Breast epithelium (tissue), 3 donors: ENCODE results near the gene THADA.

Experiments
- POLR2A ChIP-seq: fragments of 450-650 bp; IDR thresholded peaks from one replicate; pipeline ENCODE4 v1.6.1; 2016; ENCODE audit warnings: antibody characterized with exemption, mild to moderate bottlenecking, moderate library complexity
- POLR2AphosphoS5 ChIP-seq, 3 donors: sonication (generic); formaldehyde crosslinking; IDR thresholded peaks; one replicate each; pipeline ENCODE4 v1.6.1; 2017; ENCODE audit warnings: antibody characterized with exemption in 3 of 3
- TF ChIP-seq, protein P1 (sequence below), 3 donors: fragments of 450-650 bp; IDR thresholded peaks; one replicate each; pipeline ENCODE4 v1.5.1; 2016 to 2017; ENCODE audit warnings: antibody characterized with exemption in 3 of 3, mild to moderate bottlenecking in 3 of 3, moderate library complexity in 3 of 3

DNA sequence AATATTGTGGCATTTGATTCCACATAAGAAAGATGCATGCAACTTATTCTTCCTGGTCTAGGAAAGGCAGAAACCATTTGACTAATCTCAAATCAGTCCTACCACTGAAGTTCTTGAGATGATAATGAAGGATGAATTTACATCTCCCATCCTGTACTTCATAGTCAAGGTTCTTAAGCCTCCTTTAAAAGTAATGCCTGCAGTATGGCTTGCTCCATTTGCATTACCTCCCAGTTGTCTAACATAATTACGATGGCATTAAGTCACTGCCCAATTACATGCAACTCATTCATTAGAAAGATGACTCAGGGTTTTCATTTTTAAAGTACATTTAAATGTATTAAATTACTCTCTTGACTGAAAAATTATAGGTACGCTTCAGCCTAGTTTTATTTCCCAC lies 32.2 kb downstream of the THADA start:
- TF ChIP-seq, protein P1, sequence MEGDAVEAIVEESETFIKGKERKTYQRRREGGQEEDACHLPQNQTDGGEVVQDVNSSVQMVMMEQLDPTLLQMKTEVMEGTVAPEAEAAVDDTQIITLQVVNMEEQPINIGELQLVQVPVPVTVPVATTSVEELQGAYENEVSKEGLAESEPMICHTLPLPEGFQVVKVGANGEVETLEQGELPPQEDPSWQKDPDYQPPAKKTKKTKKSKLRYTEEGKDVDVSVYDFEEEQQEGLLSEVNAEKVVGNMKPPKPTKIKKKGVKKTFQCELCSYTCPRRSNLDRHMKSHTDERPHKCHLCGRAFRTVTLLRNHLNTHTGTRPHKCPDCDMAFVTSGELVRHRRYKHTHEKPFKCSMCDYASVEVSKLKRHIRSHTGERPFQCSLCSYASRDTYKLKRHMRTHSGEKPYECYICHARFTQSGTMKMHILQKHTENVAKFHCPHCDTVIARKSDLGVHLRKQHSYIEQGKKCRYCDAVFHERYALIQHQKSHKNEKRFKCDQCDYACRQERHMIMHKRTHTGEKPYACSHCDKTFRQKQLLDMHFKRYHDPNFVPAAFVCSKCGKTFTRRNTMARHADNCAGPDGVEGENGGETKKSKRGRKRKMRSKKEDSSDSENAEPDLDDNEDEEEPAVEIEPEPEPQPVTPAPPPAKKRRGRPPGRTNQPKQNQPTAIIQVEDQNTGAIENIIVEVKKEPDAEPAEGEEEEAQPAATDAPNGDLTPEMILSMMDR (IDR thresholded peaks at IDR 0.05): no peak
- TF ChIP-seq POLR2A (no peak), POLR2AphosphoS5 (IDR thresholded peaks at IDR 0.05) (no peak)
